HuH-7.5 (cell line): ENCODE results near the gene CXCL13.
"Not testable (repeated sequence)": the region's sequence is repeated elsewhere in the genome, so short reads cannot be mapped to it uniquely, and the experiment has no call there.

Experiments used
- DNase-seq: peaks from one replicate; pipeline ENCODE4 v3.0.0; 2011; ENCODE audit warnings: low spot score

Gene CXCL13

DNA sequence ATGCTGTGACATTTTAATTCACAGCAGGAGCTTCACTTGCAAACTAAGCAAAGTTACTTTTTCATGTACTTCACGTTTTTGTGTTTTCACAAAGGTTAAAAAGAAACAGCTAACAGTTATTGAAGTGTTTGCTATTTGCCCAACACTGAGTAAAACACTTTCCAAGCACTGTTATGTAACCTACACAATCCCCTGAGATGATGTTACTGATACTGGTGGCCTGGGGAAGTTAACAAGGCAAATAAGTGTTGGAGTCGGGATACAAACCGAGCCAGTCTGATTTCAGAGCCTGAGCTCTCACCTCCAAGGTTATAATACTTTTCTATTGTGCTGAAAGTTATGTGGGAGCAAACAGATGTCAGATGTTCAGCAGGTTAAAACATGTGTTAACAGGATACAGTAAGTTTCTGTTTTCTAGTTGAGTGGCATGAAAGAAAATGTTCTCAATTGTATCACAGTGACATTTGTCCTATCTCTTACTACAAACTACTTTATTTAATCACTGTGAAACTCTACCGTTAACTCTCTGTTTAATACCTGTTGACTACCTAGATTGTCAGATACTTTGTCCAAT lies 3.9 kb upstream of the CXCL13 start:
- DNase-seq: no peak

DNA sequence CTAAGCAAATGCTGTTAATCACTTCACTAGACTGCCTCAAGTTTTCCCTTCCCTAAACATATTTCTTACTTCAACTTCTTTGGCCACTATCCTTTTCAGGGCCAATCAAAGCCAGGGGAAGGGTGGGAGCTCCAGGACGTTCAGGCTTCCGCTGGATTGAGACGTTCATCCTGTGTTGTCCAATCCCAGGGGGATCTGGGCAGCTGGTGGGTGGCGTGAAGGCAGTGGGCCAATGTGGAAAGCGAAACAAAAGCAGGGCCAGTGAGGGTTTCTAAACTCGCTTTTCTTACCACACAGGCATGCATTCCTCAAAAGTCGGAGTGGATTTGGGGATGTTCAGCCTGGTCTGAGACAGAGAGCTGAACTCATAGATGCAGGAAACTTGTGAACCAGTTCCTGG lies 7.6 kb downstream of the CXCL13 start:
- DNase-seq: no peak

DNA sequence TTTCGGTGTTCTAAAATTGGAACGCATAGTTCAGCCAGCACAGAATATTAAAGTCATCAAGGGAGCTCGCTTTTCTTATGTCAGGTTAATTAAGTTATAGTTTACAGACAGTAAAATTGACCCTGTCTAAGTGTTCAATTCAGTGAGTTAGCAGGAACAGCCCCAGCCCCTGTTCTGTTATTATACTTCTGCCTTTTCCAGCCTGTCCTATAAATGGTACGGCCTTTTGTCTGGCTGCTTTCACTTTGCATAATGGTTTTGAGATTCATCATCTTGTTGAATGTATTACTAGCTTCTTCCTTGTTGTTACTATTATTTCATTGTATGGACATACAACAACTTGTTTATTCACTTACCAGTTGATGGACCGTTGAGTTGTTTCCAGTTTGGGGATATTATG lies 9.5 kb downstream of the CXCL13 start:
- no peak for DNase-seq

DNA sequence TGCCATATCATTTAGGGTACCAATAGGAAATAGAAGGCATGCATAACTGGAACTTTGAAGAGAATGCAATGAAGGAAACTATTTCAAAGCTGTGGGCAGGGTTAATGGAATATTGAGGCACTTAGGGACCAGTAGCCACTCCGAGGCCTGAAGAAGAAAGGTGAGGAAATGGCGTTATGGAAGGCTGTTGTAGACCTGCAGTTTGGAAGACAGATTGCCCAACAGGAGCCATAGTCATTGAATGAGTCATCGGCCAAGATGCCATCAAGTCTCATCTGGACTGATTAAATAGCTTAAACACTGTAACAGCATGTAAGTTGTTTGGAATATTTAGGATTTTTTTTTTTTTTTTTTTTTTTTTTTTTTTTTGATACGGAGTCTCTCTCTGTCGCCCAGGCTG lies 11.6 kb downstream of the CXCL13 start:
- DNase-seq: no peak

DNA sequence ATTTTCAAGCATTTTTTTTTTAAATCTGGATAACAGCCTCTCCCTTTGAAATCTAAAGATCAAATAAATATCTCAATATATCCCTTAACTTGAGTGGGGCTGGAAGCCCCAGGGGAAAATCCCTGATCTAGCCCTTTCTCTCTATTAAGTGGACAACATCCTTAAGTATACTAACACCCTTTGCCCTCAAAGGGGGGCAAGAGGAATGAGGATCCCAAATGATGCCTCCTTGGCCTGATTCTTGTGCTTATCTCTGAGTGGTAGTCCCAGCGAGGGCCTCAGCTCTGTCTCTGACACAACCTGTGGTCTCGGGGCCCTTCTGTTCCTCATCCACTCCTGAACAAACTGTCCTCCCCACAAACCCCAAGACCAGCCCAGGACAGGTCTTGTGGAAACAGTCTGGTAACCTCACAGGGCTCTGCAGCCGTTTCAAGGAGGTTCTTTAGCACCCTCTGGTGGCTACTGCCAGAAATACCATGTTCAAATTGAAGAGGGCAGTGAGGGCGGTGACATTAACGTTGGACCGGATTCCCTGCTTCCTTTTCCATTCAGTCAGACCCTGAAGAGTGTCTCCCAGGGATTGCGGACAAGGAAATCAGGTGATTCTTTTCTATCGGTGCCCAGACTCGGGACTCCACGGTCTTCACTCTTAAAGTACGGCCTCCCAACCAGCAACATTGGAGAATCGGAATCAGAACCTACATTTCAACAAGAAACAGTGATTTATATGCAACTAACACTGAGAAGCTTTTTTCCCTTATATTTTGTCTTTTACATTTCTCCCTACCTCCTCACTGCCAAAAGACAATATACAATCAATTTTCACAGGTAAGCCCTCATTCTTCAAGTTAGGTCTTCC lies 13.0 kb downstream of the CXCL13 start:
- peak; percentile 35 for DNase-seq

DNA sequence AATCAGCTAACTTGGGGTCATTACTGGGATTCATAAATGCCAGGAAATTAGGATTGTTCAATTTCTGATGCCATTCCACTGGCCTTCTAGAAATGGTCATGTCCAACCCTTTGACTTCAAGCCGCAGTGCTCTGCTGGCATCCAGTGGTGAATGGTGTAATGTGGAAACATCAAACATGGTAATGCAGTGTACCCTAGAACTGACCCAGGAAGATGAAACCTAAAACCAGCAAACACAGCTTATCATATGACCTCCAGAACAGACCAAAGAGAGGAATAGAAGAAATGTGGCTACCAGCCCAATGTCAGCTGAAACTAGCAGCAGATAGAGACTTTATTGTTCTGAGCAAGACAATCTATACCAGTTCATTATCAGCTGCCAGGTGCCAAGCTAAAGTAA lies 13.8 kb downstream of the CXCL13 start:
- DNase-seq: no peak

DNA sequence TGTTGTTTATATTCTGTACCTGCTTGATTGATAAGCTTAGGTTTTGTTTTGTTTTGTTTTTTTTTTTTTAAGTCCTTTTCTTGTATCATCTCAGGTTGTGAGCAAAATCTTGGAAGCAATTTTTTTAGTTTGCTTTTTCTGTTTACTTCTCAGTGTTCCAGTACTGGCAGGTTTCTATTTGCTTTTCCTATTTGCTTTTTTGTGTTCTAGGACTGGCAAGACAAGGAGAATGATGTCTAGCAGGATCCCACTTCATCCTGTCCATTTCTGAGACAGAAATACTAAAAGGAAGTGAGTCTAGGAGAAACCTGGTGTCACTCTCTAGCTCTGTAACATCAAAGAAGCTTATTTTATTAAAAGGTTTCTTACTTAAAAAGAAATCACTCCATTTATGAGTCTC lies 15.6 kb downstream of the CXCL13 start:
- no peak for DNase-seq

DNA sequence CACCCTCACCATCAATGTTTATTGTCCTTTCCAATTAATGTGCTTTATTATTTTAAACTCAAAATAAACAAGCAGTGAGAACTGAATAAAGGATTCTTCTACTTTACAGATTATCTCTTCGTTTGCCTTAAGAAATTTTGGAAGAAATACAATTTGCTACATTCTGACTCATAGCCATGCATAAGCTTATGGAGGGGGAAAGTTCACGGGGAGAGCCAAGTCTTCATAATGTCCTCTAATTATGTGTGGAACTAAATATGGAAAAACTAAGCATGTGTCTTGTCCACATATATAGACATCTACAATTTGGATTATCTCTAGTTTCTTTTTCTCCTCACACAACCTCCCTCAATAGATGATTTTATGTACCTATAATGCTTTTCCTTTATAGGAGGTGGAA lies 17.5 kb downstream of the CXCL13 start:
- no peak for DNase-seq

DNA sequence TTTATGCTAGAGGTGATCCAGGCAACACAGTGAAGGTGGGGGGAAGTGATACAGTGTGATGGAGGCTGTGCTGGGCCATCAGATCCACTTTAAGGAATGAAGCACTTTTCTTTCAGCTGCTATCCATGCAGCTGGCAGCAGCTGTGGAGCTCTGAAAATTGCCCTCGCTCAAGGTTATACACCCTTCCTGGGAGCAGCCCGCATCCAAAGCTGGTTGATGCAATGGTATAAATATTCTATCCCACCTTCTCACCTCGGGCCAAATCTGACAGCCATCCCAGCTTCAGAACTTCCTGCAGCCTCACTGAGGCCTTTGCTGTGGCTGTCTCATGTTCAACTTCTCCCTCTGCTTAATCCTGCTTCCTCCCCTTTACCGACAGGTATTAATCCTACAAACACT lies 18.6 kb downstream of the CXCL13 start:
- DNase-seq: no peak

DNA sequence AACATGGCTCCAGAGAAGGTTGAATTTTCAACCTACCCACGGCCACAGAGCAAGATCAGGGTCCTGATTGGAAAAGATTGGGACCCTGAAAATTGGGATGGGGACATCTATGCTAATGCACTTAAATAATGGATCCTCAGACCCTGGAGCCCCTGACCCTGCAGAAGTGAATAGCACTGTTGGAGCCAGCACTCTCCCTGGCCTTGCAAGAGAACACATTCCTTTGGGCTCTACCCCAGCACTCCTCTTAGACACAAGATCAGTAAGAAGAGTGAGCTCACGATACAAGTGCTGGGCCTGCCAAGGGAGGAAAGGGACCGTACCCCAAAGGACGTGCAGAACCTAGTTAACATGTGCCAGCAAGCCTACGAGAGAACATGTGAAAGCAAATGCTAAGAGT lies 19.9 kb downstream of the CXCL13 start:
- no peak for DNase-seq

DNA sequence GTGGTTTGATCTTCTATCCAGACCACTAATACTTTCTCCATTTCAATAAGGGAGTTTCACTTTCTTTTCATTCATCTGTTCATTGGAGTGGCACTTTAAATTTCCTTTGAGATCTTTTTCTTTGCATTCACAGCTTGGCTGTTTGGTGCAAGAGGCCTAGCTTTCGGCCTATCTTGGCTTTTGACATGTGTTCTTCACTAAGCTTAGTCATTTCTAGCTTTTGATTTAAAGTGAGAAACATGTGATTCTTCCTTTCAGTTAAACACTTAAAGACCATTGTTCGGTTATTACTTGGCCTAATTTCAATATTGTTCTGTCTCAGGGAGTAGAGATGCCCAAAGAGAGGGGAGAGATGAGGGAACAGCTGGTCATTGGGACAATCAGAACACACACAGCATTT lies 24.3 kb downstream of the CXCL13 start:
- DNase-seq: no peak

DNA sequence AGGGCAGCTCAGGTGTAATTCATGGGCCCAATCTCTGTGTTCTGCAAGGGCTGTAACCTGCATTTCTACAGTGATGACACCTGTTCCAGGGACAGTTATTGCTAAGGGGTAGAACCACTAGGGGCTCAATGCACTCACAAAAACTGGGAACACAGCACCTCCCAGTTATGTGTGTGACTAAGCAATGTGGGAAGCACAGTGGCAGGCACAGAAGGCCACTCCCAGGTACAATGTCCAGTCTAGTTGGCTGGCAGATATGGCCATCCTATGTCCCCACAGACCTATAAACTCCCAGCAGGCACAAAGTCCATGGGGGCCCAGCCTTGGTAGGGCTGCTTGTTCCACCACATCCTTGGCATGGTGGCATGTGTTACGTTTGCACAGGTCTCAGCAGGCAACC lies 25.7 kb downstream of the CXCL13 start:
- no peak for DNase-seq

DNA sequence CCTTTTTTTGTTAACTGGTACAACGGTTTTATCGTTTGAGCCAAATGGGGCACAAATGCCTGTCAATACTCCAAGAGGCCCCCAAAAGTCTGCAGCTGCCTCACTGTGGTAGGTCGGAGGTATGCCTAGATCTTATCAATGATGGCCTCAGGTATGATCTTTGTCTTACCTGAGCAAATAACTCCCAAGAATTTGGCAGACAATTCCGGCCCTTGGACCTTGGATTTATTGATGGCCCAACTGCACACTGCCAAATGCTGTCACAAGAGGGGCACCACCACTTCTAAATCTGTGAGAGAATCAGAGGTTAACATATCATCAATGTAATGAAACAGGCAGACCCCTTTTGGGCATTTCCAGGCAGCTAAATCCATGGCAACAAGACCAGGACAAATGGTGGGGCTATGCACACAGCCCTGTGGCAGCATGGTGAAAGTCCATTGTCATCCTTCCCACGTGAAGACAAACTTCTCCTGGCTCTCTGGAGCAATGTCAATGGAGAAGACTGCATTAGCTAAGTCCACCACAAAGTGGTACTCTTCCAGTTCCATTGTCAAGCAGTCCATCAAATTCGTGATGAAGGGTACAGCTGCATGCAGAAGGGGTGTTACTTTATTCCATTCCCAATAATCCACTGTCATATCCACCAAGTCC lies 28.6 kb downstream of the CXCL13 start:
- no peak for DNase-seq

DNA sequence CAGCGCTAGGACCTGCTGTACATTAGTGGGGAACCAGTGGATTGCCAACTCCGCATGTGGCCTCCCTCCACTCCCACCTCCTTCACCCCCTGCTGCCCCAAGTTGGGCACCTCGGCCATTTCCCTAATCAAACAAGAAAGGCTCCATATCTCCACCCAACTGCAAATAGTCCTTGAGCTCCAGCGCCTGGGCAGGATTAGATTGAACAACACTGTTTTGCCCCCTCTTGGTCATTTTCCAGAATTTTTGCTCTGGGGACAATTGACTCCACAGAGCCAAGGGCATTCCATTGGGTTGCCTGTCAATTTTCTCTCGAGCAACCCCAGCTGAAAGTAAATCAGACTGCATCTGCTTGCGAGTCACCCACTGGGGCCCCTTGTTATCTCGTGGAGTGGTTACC lies 29.6 kb downstream of the CXCL13 start:
- DNase-seq: no peak

DNA sequence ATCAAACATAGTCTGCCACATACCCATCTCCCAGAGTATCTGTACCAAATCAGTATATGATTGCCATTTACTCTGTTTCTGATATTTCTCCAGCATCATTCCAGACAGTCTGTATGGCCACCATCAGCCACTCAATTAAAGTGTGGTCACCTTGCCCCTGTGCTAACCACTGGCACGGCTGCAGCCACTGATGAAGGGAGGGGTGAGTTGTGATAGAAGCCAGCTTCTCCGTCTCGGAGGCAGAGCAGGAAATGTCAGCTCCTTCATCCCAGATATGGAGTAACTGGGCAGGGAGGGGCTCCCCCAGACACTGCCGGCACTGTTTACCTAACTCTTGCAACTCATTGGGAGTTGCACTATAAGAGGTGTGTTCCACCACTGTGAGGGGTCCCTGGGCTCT lies 30.3 kb downstream of the CXCL13 start:
- DNase-seq: no peak

DNA sequence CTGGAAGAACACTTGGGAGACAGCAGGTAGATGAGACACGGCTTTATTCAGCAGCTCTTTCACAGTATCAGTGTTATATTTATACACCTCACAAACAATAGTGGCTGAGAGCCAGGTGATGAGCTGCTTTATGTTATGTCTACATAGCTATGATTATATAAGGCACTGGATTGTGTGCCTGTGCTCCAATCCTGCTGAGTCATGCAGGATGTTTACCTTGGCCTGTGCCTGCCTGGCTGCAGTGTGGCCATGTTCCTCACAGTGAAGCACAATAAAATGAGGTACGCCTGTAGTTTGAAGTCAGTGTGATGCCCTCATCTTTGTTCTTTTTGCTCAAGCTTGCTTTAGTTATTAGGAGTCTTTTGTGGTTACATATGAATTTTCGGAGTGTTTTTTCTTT lies 31.3 kb downstream of the CXCL13 start:
- DNase-seq: no peak

DNA sequence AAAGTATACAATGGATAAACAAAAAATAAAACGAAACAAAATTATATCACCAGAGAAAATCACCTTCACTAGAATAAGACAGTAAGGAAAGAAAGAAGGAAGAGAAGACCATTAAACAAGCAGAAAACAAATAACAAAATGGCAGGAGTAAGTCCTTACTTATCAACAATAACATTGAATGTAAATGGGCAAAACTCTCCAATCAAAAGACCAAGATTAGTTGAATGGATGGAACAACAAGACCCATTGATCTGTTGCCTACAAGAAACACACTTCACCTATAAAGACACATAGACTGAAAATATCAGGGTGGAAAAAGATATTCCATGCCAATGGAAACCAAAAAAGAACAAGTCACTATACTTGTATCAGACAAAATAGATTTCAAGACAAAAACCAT lies 38.4 kb downstream of the CXCL13 start:
- not testable (repeated sequence) for DNase-seq

DNA sequence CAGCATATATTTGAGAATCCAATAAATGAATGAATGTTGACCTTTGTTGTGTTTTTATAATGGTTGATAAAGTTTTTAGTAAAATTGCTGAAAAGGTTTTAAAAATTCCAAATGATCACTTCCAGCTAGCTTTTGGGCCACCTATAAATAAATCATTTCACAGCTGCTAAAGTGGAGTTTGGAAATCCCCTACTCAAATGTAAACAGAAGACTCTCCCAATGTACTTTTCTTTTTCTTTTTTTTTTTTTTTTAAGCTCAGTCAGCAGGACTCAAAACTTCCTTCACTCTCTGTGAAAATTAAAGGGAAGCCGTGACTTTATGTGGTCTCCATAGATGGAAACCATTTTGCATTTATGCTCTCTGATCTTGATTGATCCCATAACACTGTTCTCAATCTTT lies 45.2 kb downstream of the CXCL13 start:
- no peak for DNase-seq

DNA sequence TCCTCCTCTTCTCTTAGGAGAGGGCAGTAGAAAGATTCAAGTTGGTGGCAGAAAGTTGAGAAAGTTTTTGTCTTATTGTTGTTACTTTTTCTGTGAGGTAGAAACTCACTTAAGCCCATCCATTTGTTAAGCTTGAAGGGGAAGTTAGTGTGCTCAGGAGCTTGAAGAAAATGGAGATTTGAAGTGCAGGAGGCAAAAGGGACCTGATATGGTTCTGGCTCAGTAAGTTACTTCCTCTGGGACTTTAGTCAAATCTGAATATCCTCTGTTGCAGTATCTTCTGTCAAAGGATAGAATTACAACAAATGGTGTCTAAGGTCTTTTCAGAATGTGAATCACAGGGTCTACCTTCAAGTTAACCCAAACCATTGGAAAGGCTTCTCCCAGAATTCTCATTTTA lies 46.2 kb downstream of the CXCL13 start:
- no peak for DNase-seq

DNA sequence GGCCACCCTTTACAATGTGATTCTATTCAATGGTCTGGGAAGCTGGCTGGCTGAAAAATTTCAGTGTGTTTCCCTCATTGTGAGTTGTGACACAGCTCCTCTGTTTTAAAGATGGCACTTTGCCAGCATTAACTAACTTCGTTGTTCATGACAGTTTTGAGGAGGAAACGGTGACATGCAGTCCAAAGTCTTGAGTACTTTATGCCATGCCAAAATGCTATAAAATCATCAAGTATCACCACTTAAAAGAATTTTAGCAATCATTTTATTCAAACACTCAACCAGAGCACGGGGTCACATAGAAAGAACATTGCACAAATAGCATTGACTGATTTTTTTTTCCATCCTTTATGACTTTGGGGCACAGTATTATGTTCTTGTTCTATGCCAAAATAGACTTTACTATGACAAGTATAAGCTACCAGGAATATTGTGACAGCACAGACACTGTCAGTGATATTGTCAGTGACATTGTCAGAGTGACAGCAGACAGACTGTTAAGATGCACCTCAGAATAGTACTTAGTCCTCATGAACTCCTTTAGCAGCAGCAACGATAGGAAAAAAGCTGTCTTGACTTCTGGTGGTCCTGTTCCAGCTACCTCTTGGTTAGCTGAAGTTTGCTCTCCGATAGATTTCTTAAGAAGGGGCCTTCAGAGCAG lies 46.7 kb downstream of the CXCL13 start:
- no peak for DNase-seq

DNA sequence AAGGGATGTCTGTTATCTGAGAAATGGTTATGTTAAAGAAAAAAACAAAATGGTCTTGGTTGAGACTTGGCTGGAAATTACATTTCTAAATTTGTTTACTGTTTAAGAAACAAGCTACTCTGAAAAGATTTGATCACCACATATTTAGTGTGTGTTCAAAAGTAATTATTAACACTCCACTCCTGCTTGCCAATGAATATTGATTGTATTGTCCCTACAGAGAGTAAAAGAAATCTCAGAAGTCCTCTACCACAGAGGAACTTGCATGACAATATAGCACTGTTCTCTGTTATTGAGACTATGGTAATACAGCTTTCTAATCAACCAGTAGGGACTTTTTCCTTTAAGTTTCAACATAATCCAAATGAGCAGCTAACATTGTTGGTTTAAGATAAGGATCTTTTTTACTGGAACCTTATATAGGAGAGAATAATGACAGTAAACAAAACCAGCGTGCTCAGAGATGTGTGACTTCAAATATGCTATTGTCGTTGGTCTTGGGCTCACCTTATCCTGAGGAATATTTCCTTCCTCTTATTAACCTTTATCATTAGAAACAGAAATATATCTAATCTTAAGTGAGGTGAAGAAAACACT lies 47.6 kb downstream of the CXCL13 start:
- no peak for DNase-seq

DNA sequence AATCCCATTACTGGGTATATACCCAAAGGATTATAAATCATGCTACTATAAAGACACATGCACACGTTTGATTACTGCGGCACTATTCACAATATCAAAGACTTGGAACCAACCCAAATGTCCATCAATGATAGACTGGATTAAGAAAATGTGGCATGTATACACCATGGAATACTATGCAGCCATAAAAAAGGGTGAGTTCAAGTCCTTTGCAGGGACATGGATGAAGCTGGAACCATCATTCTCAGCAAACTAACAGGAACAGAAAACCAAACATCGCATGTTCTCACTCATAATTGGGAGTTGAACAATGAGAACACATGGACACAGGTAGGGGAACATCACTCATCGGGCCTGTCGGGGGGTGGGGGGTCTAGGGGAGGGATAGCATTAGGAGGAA lies 54.7 kb downstream of the CXCL13 start:
- DNase-seq: not testable (repeated sequence)
